GM19467 (cell line): ENCODE data around the gene MAPK9.

ENCODE experiments used
- ATAC-seq: cut with Tn5 transposase; IDR thresholded peaks from one replicate; pipeline ENCODE4 v1.9.1; 2021; ENCODE audit warnings: mild to moderate bottlenecking, moderate library complexity; ENCODE audit not compliant: unreplicated experiment

The MAPK9 gene

DNA sequence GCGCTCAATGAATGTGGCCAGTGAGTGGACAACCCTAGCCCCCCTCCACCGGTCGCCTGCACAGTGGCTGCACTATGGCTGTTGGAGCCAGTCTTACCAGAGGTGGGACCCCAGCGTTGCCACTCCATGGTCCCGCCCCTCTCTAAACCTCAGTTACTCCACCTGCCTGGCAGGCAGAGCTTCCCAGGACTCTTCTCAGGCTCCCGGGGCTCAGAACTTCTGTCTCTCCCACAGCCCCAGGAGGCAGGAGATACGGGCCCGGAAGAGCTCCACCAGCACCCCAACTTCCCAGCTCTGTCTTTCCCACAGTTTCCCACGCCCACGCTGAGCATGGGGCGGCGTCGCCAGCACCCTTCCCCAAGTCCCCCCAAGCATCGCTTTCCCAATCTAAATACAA lies 83.8 kb downstream of the MAPK9 start:
- no peak for ATAC-seq

DNA sequence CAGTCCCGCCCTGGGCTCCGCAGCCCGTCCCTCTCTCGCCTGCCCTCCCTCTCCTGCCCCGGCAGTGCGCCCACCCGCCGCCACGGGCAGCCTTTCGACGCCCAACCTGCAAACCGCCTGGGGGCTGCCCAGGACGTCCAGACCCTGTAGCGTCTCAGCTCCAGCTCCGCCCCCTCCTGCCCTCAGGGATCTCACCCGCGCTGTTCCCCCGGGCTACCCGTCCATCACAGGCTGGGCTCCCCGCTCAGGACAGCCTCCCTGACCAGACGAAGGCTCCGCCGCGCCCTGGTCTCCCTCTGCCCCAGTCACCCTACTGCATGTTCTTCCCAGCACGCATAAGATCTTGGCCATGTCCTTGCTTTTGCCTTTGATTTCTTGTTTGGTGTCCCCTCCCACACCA lies 84.3 kb downstream of the MAPK9 start:
- ATAC-seq, result no peak

DNA sequence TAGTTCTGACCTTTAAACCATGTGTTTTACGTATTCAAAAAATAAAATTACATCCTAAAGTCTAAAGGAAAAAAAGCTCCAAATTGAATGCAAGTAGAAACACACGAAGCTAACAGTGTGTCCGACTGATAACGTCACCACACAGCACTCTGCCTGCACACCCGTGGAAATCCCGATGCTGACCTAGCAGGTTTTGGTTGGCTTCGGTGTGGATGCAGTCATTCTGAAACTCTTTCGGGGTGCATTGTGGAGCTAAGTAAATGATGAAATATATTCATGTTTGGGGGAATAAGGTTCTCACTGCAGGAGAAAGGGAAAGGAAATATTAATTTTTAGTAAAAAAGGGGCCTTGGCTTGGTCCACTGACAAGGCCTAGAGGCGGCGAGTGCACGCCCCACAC lies 84.9 kb downstream of the MAPK9 start:
- no peak for ATAC-seq

DNA sequence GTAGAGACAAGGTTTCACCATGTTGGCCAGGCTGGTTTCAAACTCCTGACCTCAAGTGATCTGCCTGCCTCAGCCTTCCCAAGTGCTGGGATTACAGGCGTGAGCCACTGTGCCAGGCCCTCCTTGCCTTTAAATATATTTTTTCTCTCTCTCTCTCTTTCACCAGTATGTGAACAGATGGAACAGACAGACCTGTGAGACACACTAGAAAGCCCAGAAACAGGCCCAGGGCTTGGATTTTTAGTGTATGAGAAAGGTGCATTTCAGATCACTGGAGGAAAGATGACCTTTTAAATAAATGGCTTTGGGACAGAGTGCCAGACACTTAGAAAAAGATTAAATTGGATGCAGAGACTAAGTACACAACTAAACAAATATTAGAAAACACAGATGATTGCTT lies 86.0 kb downstream of the MAPK9 start:
- ATAC-seq, result no peak

DNA sequence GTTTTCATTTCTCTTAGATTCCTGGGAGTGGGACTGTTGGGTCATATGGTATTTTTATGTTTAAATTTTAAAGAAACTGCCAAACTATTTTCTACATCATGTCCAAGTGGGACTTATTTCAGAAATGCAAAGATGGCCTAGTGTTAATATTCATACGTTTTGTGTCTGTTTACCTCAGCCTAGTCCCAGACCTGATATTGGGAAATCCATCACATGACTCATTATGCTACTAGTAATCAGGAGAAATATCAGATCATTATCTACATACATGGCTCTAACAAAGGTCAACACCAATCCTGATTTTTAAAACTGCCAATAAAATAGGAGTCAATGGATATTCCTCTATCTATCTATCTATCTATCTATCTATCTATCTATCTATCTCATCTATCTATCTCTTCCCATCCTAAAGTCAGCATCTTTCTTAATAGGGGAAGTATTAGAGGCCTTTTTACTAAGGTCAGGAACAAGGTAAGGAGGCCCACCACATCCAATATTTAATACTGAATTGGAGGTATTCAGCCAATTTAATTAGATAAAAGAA lies 87.5 kb downstream of the MAPK9 start:
- ATAC-seq, result no peak

DNA sequence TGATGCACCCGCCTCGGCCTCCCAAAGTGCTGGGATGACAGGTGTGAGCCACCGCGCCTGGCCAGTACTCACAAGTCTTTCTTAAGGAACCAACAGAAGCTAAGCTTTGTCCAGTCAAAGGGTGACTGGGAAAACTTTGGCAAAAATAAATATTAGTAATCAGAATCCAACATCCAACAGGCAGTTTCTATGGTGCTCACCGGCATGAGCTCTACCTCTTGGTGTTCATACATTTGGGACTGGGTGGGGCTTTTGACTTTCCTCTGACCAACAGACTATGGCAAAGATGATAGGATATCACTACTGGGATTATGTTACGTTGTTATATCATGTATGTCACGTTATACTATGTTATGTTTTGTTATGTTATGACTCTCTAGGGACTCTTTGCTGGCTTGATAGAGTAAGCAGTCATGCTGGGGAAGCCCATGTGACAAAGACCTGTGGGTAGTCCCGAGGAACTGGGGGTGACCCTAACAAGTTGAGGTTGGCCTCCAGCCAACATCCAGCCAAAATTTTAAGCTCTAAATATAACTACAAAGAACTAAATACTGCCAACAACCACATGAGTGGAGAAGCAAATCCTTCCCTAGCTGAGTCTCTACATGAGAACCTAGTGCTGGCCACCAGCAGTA lies 88.8 kb downstream of the MAPK9 start:
- ATAC-seq, result no peak

DNA sequence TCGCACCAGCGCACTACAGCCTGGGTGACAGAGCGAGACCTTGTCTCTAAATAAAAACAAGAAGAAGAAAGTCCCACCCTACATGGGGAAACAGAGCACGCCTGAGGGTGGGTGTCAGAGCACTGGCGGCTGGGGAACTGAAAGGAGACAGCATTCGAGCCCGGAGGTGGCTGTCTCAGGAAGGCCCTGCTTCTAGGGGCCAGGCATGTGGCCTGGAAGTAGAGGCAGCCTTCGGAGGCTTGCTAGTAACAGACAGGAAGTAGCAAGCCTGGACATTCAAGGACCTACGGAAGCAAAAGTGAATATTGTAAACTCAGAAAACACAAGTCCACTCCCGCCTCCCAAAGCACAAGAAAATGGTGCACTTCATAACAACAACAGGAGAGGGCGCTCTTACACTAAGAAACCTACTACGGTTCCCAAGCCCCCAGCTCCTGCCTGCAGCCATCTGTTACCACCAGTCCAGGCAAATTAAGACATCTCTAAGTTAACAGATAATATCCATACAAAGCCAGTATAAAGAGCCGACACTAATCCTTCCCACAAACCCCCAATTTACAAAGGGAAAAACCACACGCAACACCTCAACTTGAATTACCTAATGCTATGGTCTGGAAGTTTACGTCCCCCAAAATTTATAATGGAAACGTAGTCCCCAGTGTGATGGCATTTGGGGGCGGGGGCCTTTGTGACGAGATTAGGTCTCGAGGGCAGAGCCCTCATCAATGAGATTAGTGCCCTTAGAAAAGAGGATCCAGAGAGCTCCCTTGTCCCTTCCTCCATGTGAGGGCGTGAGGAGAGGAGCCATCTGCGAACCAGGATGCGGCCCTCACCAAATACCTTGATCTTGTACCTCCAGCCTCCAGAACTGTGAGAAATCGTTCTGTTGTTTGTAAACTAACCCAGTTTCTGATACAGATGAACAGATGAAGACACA lies 90.6 kb downstream of the MAPK9 start:
- no peak for ATAC-seq

DNA sequence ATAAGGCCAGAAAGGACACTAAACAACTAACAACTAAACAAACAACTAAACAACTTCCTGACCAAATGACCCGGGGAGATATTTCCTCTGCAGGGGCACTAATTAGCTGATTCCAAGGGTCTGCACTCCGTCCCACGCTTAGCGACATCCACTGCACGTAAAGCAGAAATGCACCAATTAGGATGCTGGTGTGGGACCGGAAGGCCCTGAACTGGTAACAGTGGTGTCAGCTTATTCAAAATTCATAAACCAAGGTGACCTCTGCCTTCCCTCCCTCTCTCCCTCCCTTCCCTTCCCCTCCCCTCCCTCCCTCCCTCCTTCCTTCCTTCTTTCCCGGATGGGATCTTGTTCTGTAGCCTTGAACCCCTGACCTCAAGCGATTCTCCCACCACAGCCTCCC lies 92.5 kb downstream of the MAPK9 start:
- no peak for ATAC-seq

DNA sequence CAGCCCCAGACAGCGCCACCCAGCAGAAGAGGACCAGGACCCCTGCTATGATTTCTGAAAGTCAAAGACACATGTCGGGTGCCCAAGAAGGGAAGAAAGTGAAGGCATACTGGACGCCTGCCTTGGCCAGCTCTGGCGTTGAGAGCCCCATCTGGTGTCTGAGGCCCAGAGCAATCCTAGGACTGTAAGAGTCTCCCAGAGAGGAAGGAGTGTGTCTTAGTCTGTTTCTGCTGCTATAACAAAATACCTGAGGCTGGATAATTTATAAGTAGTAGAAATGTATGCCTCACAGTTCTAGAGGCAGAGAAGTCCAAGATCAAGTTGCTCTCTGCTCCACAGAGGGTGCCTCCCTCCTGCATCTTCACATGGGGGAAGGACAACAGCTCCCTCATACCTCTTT lies 93.7 kb downstream of the MAPK9 start:
- no peak for ATAC-seq

DNA sequence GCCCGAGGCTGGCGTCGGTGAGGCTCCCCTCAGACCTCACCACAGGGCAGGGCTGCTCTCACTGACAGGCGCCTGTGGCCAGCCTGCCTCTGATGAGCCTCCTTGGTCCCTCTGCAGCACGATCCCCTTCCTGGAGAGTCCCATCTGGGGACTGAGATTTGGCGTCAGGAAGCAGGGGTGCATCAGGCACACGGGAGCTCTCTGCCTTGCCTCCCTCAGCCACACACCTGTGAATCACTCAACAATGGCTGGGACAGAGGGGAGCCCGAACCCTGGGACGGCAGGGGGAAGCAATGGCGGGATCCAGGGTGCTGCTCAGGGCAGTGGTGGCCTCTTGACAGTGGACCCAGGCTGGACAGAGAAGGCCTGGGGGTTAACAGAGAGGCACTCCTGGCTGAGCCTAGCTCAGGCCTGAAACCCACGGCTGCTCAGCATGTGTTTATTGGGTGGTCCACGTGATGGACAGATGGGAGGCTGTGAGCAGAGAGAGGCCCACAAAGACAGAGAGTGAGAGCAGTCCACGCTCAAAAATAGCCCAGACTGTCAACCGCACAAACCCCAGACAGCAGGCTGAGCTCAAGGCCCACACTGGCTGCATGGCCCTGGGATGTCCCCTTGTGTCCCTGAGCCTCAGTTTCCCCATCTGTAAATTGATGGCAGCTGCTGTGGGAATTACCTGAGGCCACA lies 94.7 kb downstream of the MAPK9 start:
- no peak for ATAC-seq

DNA sequence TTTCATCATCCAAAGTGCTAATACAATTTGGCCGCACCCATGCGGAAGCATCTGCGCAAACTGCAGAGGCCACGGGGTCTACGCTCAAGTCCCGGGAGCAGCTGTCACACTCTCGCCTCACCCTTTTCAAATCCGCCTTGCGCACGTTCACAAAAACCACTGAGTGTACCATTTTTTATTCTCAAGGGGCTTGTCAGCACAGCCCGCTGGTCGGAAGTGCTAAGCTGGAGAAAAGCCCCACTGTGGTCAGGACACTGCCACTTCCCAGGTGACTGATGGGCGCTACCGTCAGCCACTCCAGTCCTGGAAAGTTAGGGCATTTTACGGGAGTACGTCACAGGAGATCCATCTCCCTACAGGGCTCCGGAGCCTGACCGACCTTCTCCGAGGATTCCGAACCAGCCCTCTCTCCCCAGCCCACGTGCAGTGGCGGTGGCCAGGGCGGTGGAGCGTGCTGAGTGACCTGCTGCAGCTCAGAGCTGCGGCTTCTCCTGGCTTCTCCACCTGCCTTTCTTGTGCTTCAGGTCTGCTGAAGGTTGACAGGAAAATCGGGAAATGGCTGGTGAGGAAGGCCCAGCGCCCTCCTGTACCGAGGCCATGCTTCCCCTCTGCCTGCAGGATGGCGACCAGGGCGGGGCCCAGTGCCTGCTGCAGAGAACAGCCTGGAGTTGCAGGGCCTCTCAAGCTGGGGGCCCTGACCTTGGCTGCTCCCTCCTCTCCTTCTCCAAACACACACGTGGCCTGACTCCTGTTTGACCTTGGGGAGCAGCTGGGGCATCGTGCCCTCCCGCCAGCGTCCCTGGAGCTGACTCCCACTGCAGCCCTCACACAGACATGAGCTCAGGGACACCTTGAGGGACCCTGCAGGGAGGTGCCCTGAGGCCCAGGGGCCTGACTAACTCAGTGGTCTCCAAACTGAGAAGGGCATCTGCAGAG lies 97.2 kb downstream of the MAPK9 start:
- no peak for ATAC-seq

DNA sequence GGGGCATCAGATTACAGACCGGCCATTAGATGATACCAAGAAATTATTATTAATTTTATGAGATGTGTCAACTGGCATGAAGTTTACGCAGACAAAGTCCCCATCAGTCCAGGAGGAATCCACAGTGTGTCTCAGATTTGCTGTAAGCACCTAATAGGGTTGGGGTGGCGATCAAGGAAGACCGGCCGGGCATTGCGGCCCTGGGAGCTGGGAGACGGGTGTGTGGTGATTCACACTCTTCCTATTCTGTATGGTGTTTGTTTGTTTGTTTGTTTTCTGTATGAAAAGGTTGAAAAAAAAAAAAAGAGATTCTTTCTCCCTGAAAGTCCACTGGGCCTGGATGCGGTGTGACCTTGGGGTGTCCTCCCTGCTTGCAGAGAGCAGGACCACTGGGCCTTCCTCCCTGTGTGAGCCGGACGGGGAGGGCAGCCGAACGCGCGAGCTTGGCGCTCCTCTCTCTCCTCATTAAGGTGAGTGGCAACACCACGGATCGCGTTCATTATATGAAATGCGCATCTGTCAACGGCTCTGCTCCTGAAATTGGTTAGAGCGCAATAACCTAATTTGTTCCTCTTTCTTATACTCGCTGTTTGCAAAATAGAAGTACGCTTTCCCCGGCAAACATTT lies 98.0 kb downstream of the MAPK9 start:
- ATAC-seq, result no peak

DNA sequence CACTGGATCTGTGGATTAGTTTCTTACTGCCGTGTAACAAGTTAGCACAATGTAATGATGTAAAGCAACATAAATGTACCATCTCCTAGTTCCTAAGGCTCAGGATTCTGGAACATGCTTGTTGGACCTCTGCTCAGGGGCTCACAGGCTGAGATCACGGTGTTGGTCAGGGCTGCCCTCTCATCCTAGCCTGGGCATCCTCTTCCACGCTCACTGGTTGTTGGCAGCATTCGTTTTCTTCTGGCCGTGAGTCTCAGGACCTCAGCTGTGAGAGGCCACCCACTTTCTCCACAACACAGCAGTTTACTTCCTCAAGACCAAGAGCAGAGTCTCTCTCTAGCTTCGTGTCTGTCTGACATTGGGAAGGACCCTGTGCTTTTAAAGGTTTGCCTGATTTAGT lies 100.2 kb downstream of the MAPK9 start:
- no peak for ATAC-seq

DNA sequence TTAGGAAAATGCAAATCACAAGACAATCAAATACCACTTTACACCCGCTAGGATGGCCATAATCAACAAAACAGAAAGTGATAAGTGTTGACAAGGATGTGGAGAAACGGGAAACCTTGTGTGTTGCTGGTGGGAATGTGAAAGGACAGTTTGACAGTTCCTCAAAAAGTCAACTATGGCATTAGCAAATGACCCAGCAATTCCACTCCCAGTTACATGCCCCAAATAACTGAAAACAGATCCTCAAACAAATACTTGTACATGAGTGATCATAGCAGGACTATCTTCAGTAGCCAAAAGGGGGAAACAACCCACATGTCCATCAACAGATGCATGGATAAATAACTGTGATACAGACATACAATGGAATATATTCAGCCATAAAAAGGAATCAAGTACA lies 104.1 kb downstream of the MAPK9 start:
- ATAC-seq, result no peak
